ENCODE results near the gene SLC8A3. TPM values are rescaled to one million over a fixed set of nuclear protein-coding genes. Genes with fewer than 3 reads are reported as not detected.

Gene SLC8A3
- polyA plus RNA-seq, 3 donors = 0.06 to 0.15 TPM; not detected in 1

DNA sequence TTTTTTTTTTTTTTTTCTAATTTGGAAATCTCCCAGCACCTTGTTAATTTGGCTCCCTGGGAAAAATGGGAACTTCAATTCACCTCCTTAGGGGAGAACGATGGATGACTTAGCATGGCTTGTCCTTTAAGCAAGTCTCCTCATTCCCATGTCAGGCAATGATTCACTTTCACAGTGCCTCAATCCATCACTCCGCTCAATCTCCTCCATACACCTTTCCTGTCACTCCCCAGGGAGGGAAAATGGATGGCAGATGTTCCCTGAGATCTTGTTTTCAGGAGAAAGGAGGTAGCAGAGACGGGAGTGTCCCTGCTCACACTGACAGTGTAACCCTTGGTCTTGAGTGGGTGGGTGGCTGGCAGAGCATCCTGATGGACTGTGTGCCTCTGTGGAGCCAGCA, 51.0 kb downstream of the SLC8A3 start:
- no peak overlapping the region for H3K27ac ChIP-seq (ENCODE audit: low read depth, low read length)
- WGBS, 3 donors = 64 to 79% (median 77%) methylated on average over 3 of the region's 3 CpGs

DNA sequence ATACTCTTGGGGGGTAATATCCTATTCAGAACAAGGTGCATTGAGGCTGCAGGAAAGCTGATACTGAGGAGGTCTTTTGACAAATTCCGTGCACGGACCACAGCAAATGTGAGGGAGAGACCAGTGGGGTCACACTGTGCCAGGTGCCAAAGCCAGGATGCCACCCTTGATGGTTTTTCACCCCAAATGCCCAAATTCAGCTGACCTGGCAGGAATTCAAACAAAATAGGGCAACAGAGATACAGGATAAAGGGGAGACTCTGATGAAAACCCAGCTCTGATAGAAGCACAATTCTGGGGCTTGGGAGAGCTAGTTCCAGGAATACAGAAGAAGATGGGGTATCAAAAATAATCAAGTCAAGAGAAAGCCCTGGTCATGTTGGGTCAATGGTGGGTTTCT, 55.3 kb downstream of the SLC8A3 start:
- no peak overlapping the region for H3K27ac ChIP-seq (ENCODE audit: low read depth, low read length)
- 84 to 93% (median 85%) methylated on average over 2 of the region's 2 CpGs for WGBS, 3 donors

DNA sequence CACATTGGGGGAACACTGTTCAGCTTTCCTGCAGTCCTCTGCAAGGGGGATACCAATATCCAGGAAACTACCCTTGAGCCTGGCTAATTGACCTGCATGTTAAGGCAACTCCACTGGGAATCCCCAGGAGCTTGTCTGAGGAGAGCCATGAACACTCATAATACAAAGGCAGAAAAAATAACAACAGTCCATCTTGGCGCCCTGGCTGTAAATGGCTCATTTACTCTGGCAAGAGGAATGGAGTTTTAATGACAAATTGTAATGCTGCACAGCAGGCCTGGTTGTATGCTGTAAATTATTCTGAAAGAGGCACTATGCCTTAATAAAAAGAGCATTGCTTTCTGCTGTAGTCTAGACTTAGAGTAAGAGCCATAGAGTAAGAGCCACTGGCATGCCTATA, 58.3 kb downstream of the SLC8A3 start:
- WGBS, 3 donors = 57 to 73% (median 66%) methylated on average over 1 of the region's 1 CpG
- H3K27ac ChIP-seq (ENCODE audit: low read depth, low read length) = no peak overlapping the region

DNA sequence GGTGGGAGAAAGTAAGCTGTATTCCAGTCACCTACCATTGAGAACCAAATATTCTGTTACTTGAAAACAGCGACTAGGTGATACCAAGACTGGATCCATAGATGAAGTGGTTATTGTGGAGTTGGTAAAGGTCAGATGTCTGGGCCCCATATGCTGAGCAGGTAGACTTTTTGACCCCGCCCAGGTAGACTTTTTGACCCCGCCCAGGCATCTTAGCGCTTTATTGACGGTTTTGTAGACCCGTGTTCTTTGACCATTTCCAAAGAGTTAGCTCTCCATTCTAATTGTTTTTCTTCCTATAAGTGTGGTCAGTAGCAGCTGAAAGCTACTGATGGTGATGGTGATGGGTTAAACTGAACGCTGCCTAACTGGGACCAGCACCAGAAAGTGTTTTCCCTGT, 61.6 kb downstream of the SLC8A3 start:
- H3K27ac ChIP-seq (ENCODE audit: low read depth, low read length) = no peak overlapping the region
- 85 to 91% (median 86%) methylated on average over 7 of the region's 7 CpGs for WGBS, 3 donors

DNA sequence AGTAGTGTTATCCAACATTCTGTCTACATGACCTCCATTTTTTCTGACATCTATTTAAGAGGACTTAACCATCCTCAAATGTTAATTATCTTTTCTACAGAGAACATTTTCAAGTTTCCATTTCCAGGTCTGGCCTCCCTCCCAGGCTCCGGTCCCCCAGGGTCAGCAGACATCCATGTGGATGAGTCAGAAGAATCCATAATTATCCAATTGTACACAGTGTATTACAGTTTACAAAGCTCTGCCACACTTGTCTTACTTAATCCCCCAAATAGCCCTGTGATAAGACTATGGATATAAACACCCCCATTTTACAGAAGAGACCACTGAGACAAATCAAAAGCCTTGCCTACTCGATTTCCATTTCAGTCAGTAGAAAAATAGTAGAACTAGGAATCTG, 65.0 kb downstream of the SLC8A3 start:
- H3K27ac ChIP-seq (ENCODE audit: low read depth, low read length) = no peak overlapping the region
- WGBS, 3 donors = 80 to 87% (median 84%) methylated on average over 2 of the region's 2 CpGs

DNA sequence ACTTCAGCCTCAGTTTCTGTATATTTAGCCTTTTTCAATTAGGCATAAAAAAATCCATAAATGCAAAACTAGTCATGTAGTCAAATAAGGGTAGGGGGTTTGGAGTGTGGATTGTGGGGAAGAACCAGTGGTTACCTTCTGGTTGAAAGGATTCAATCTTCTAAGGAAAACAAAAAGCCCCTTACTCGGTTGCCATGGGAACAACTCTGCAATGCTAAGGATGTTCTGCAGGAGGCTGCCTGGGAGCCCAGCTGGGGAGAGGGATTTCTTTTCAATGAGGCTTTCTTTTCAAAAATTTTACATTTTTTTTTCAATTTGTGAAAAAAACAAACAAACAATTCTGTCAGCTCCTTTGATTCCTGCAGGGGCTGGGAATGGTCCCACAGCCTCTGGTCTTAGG, 67.2 kb downstream of the SLC8A3 start:
- 32 to 53% (median 45%) methylated on average over 1 of the region's 1 CpG for WGBS, 3 donors

DNA sequence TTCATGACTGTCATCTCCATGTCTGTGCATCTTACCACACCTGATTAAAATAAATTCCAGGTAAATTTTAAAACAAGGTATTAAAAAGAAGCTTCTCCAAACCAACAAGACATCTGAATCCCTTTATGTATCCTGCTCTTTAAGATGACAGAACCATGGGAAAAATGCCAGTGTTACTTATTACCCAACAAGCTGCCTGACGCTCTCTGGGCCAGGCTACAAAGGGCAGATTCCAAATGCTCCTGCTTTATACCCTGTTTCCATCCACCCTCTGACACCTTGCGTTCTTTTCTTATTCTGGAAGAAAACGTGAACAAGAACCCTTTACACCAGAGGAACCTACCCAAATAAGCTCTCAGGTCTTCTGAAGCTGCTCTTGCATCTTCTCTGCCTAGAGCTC, 70.7 kb downstream of the SLC8A3 start:
- WGBS, 3 donors = 47 to 61% (median 60%) methylated on average over 3 of the region's 3 CpGs
- H3K27ac ChIP-seq (ENCODE audit: low read depth, low read length) = no peak overlapping the region

More for the DNA sequence above, 67.2 kb downstream of the SLC8A3 start:
- no peak overlapping the region for H3K27ac ChIP-seq (ENCODE audit: low read depth, low read length)

DNA sequence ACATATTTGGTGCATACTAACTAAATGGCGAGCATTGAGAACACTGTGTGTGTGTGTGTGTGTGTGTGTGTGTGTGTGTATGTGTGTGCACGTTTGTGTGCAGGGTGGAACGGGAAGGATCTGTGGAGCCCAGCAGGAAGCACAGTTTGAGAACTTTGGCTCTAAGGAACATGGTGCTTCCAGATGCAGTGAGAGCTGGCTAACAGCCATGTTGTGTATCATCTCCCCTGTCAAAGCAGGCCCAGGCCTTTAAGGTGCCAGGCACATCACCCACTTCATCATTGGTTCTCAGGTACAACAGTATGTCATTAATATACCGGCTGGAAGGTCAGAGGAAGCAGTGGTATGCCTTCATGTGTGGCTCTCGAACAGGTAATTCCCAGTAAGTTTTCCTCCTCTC, 72.5 kb downstream of the SLC8A3 start:
- WGBS, 3 donors = 56 to 75% (median 59%) methylated on average over 5 of the region's 5 CpGs
- H3K27ac ChIP-seq (ENCODE audit: low read depth, low read length) = no peak overlapping the region

DNA sequence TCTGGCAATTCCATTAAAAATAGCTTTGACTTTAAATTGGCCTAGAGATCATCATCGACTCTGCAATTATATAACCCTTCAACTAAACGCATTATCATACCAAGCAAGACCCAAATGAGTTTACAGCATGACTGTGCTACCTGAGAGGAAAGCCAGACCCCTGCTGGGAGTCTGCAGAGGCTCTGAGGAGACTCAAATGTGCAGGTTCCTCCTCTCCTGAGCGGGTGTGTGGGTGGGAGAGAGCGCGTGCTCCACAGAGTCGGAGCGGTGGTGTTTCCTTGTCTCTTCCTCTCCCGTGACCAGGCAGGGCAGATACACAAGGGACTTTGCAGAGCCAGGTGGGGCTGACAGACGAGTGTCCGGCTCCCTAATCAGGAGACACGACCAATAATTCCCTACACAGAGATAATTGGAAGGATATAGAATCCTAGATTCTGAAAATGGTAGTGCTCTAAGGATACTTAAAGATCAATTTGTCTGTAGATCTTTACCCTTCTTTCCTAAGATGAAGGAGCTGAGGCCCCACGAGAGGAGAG, 74.1 kb downstream of the SLC8A3 start:
- 63 to 82% (median 70%) methylated on average over 12 of the region's 12 CpGs for WGBS, 3 donors
- no peak overlapping the region for H3K27ac ChIP-seq (ENCODE audit: low read depth, low read length)

DNA sequence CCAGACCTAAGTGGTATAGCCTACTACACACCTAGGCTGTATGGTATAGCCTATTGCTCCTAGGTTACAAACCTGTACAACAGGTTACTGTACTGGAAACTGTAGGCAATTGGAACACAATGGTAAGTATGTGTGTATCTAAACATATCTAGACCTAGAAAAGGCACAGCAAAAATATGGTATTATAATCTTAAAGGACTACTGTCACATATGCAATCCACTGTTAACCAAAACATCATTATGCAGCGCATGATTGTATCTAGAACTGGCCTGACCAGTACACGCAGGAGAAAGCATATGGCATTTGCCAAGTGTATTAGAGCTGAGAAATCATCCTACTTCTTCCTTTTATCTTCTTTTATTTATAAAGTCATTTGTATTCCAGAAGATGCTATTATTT, 75.5 kb downstream of the SLC8A3 start:
- WGBS, 3 donors = 82 to 95% (median 94%) methylated on average over 2 of the region's 2 CpGs
- no peak overlapping the region for H3K27ac ChIP-seq (ENCODE audit: low read depth, low read length)

DNA sequence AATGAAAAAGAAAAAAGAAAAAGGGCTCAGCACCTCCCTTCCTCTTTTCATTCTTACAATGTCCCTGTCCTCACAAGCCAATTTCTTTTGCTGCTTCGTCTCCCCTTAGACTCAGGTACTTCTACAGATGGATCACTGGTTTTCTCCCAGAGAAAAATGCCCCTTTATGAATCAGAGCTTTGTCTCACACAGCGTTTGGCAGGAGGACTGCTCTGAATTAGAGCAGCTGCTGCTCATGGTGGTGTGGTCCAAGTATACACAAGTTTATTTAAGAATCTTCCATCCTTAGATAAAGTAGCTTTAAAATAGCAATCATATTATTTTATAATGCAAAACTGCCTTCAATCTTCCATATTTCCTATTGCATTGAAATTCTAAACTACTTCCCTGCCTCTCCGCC, 80.3 kb downstream of the SLC8A3 start:
- WGBS, 3 donors = 64 to 75% (median 70%) methylated on average over 3 of the region's 3 CpGs

DNA sequence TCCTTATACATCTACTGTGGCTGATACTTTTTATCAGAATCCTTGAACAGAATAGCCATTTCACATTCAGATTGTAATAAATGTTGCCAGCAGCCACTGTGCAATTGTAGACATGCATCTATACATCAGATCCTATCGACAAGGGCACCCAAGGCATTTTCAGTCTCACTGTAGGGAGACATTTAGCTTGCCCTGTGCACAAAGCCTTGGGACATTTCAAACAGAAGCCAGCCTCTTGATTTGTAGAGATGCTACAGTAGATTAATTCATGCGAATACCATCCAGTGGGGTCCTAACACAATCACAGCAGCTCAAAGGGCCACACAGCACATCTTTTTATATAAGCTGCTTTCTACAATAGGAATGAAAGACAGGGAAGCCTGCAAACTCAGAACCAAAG, 81.4 kb downstream of the SLC8A3 start:
- 83 to 97% (median 88%) methylated on average over 2 of the region's 2 CpGs for WGBS, 3 donors

More for the DNA sequence above, 80.3 kb downstream of the SLC8A3 start:
- H3K27ac ChIP-seq (ENCODE audit: low read depth, low read length) = no peak overlapping the region

DNA sequence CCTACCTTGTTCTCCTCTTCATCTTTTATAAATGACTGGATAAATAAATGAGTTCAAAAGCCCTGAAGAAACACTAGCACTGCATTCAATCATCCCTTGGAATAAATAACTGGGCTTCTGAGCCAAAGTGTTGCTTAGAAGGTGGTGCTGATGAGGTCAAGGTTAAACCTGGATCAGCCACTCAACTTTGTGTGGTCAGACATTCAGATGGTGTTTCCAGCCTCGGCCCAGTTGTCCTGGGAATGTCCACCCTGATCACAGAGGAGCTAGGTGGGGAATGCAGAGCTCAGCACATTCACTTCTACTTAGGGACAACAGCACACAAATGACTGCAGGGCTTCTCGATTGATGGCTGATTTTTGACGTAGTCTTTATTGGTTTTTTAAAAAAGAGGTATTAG, 88.7 kb downstream of the SLC8A3 start:
- H3K27ac ChIP-seq (ENCODE audit: low read depth, low read length) = no peak overlapping the region
- 77 to 84% (median 77%) methylated on average over 3 of the region's 3 CpGs for WGBS, 3 donors

More for the DNA sequence above, 81.4 kb downstream of the SLC8A3 start:
- no peak overlapping the region for H3K27ac ChIP-seq (ENCODE audit: low read depth, low read length)

DNA sequence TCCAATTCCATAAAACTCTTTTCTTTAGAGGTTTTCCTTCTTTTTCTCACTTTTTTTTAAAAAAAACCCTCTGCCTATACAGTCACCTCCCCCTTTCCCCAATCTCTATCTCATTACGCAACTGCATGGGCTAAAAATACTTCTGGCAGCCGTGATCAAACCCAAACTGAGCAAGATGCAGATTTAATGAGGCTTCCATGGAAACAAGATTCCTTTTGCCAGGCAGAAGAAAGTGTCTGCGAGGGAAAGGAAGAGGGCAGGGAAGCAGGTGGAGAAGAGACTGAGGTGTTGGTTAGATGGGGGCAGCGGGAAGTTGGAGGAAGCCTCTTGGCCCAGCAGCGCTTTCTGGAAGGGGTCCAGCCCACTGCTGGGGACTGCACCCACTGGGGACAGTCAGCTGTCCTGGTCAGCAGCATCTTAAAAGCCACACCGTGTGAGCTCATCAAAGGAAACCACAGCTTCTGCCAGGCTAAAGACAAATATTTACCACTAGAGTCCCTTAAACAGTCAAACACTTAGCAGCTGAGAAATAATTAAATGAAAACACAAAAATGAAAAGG, 90.4 kb downstream of the SLC8A3 start:
- H3K27ac ChIP-seq (ENCODE audit: low read depth, low read length) = no peak overlapping the region
- 10 to 23% (median 11%) methylated on average over 6 of the region's 6 CpGs for WGBS, 3 donors

DNA sequence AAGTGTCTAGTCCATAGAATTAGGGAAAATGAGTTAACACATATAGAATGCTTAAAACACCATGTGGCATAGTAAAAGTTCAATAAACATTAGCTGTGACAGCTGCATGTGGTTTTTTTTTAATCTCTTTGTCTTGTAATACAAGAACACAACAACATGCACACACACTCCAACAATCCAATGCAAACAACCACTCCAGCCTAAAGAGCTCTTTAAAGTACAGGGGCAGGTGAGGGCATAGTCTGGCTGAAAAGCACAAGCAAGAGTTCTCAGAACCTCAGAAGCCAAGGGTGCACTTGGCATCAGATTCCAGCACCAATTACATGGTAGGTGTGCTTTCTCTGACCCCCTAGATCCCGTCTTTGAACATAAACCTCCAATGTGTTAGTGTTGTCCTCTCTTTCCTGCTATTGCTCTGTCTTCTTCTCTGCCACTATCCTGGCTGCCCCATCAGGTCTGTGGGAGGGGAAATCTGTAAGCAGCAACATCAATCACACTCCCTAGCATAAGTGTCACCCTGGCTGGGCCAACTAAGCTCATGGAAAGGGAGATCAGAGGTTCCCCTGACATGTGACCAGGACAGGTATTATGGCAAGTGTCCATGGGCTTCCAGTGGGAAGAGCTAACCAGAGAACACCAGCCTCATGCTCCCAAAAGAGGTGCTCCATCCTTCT, 91.0 kb downstream of the SLC8A3 start:
- 47 to 52% (median 48%) methylated on average over 1 of the region's 1 CpG for WGBS, 3 donors
- H3K27ac ChIP-seq (ENCODE audit: low read depth, low read length) = no peak overlapping the region

DNA sequence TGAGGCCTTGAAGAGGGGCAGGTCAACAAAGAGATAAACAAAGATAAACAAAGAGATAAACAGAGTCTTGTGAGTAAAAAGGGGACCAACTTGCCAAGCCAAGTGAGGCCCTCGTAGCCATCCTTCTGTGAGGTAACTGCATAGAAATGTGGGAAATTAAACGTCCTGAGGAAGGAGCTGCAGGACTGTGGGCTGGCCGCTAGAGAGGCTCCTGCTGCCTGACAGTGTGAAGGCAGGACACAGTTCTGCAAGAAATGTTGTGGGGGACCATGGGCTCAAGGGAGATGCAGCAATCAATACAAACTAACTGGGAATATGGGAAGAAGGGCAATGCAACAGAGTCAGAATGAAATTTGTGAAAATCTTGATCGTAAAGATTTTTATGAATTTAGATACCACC, 91.9 kb downstream of the SLC8A3 start:
- WGBS, 3 donors = 30 to 38% (median 36%) methylated on average over 4 of the region's 4 CpGs
- H3K27ac ChIP-seq (ENCODE audit: low read depth, low read length) = no peak overlapping the region

DNA sequence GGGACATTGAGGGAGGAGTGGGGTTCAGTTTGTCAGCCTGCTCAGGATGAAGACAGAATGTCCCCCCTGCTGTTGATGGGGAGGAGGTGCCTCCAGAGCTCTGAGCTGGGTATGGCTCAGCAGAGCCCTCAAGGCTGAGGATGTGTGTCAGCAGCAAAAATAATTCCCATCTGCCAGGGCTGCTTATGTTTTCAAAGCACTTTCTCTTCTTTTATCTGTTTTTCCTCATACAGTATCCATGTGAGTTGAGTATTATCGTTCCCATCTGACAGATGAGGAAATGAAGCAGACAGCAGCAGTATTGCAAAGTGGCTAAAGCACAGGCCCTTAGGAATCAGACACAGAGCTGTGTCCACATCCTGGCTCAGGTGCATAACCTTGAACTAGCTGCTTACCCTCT, 94.1 kb downstream of the SLC8A3 start:
- H3K27ac ChIP-seq (ENCODE audit: low read depth, low read length) = no peak overlapping the region
- WGBS, 3 donors = 38 to 70% (median 52%) methylated on average over 1 of the region's 1 CpG

DNA sequence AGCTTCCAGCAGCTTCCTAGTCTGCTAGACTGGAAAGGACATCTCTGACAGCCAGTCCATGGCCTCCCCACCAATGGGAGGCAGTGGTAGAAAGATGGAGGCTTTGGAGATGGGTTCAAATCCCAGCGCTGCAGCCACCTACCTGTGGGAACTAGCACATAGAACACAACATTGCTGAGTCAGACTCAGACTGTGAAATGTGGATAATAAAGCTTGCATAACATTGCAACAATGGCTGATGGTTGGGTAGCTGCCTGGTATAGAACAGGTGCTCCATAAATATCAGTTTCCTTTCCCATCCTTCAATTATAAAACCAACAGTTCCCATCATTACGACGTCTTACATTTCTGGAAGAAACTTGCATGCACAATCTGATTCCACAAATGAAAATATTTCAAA, 94.6 kb downstream of the SLC8A3 start:
- WGBS, 3 donors = 78 to 89% (median 84%) methylated on average over 3 of the region's 3 CpGs
- H3K27ac ChIP-seq (ENCODE audit: low read depth, low read length) = no peak overlapping the region

DNA sequence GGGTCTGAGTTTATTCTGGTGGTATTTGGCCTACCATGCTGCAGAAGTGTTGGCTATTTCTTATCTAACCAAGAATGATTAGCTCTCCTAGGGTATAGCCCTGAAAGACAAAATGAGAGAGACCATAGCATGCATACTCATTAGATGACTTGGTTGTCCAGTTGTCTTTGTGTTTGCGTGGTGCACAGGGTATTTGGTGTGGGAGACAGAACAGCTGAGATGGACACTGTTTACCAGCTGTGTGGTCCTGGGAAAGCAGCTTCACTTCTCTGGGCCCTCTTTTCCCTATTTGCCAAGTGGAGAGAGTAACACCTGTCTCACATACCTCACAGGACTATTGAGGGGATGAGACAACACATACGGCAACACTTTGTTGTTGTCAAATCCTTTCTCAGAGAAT, 95.6 kb downstream of the SLC8A3 start:
- no peak overlapping the region for H3K27ac ChIP-seq (ENCODE audit: low read depth, low read length)
- WGBS, 3 donors = 63 to 84% (median 73%) methylated on average over 2 of the region's 2 CpGs

DNA sequence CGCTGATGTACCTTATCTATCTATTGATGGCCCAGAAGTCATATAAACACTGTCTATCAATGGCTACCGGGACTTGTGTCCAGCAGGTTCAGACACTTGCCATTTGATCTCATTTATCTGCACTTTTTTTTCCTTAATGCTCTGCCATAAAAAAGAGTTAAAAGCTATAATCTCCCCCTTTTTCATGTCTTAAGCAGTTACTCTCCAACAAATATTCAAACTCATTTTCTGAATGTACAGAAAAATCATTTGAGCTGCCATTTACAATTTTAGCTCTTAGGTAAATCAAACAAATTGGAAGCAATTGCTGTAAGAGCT, 101.4 kb downstream of the SLC8A3 start:
- no peak overlapping the region for H3K27ac ChIP-seq (ENCODE audit: low read depth, low read length)
- WGBS, 3 donors = 8 to 13% (median 11%) methylated on average over 2 of the region's 2 CpGs
